Uterus (tissue), 4 donors: ENCODE data around the gene ST8SIA5. TPM values are rescaled to one million over a fixed set of nuclear protein-coding genes. Genes with fewer than 3 reads are reported as not detected.

Experiments
- DNase-seq, 2 donors: peaks; one replicate each; pipeline ENCODE4 v3.0.0-alpha.2; 2019 to 2020
- H3K27ac ChIP-seq, 2 donors: fragments of 200-600 bp; sonication (generic); 1 replicate in 1 of 2; 2 replicates in 1 of 2; pipeline ENCODE4 v1.5.1; 2016 to 2018
- H3K27me3 ChIP-seq, 2 donors: fragments of 200-600 bp; sonication (generic); one replicate each; pipeline ENCODE4 v1.5.1; 2018 to 2019; ENCODE audit warnings: control low read depth in 1 of 2
- H3K36me3 ChIP-seq, 2 donors: fragments of 200-600 bp; sonication (generic); one replicate each; pipeline ENCODE4 v1.5.1; 2019; ENCODE audit warnings: control low read depth in 1 of 2
- H3K4me1 ChIP-seq, 2 donors: fragments of 200-600 bp; sonication (generic); one replicate each; pipeline ENCODE4 v1.5.1; 2018 to 2019; ENCODE audit warnings: control low read depth in 1 of 2
- H3K4me3 ChIP-seq, 2 donors: fragments of 200-600 bp; sonication (generic); 1 replicate in 1 of 2; 2 replicates in 1 of 2; pipeline ENCODE4 v1.5.1; 2018 to 2019; ENCODE audit warnings: mild to moderate bottlenecking in 1 of 2
- H3K9me3 ChIP-seq, 2 donors: fragments of 200-600 bp; sonication (generic); one replicate each; pipeline ENCODE4 v1.5.1; 2019; ENCODE audit warnings: control low read depth in 1 of 2
- CTCF ChIP-seq, 4 experiments: fragments of 200-600 bp in 2 of 4; fragments of 450-650 bp in 2 of 4; sonication (generic) in 2 of 4; IDR thresholded peaks; one replicate each; pipeline ENCODE4 v1.5.1; 2016 to 2019; ENCODE audit warnings: antibody characterized with exemption in 4 of 4, mild to moderate bottlenecking in 2 of 4, moderate library complexity in 1 of 4
- POLR2A ChIP-seq, 2 donors: fragments of 450-650 bp; IDR thresholded peaks; one replicate each; pipeline ENCODE4 v1.6.1; 2016; ENCODE audit warnings: antibody characterized with exemption in 2 of 2, mild to moderate bottlenecking in 1 of 2, moderate library complexity in 1 of 2
- intact Hi-C: fragments of 100-400 bp; cut with DNase I; formaldehyde crosslinking; loops from one replicate; pipeline ENCODE4 v1.15.1; 2023; ENCODE audit warnings: low total_unique reads
- total RNA-seq, 4 donors: library from RNA; depleted of rRNA in 3 of 4; stranded (reverse); fragments of >200 nt in 3 of 4; gene quantifications; one replicate each; pipeline versions ENCODE4 v1.1.0 to v1.2.4, GENCODE V29; 2014 to 2023
- donor health status: DM: yes; HTN: yes; CAD: no.

Gene ST8SIA5
- total RNA-seq, 4 donors from 2014 or later, result 0.76 TPM; not detected in 3

GRCh38 chr18:46772357-46772756, 15.5 kb upstream of the ST8SIA5 start:
- intact Hi-C loops, result no loop called here
- TF ChIP-seq CTCF (IDR thresholded peaks at IDR 0.05), result no peak
- no peak for TF ChIP-seq POLR2A (IDR thresholded peaks at IDR 0.05)

GRCh38 chr18:46771141-46771540, 14.3 kb upstream of the ST8SIA5 start:
- intact Hi-C loops, result no loop called here
- Histone ChIP-seq H3K9me3 (no peaks in the 10 kb centered on the region), H3K27ac (no peak overlapping the region), H3K4me1 (no peaks in the 10 kb centered on the region), H3K4me3 (no peak overlapping the region), H3K27me3 (no peaks in the 10 kb centered on the region), H3K36me3 (no peaks in the 10 kb centered on the region)
- DNase-seq, result no peak
- TF ChIP-seq POLR2A (IDR thresholded peaks at IDR 0.05) (no peak), CTCF (IDR thresholded peaks at IDR 0.05) (no peak)

More at GRCh38 chr18:46772357-46772756, 15.5 kb upstream of the ST8SIA5 start:
- Histone ChIP-seq H3K27ac (no peak overlapping the region), H3K27me3 (no peaks in the 10 kb centered on the region), H3K4me1 (no peaks in the 10 kb centered on the region), H3K36me3 (no peaks in the 10 kb centered on the region), H3K9me3 (no peaks in the 10 kb centered on the region), H3K4me3 (no peak overlapping the region)
- no peak for DNase-seq

GRCh38 chr18:46770708-46771107, 13.9 kb upstream of the ST8SIA5 start:
- H3K4me1 ChIP-seq, result no peaks in the 10 kb centered on the region
- no peaks in the 10 kb centered on the region for H3K9me3 ChIP-seq
- intact Hi-C loops, result no loop called here
- H3K36me3 ChIP-seq, result no peaks in the 10 kb centered on the region
- H3K27me3 ChIP-seq, result no peaks in the 10 kb centered on the region
- no peak overlapping the region for H3K4me3 ChIP-seq
- no peak for DNase-seq
- TF ChIP-seq CTCF (IDR thresholded peaks at IDR 0.05) (no peak), POLR2A (IDR thresholded peaks at IDR 0.05) (no peak)
- no peak overlapping the region for H3K27ac ChIP-seq

GRCh38 chr18:46768166-46768921, 11.5 kb upstream of the ST8SIA5 start:
- Histone ChIP-seq H3K27ac (no peak overlapping the region), H3K36me3 (no peaks in the 10 kb centered on the region), H3K27me3 (no peaks in the 10 kb centered on the region), H3K4me1 (no peaks in the 10 kb centered on the region), H3K4me3 (no peak overlapping the region), H3K9me3 (no peaks in the 10 kb centered on the region)
- no peak for DNase-seq
- TF ChIP-seq POLR2A (IDR thresholded peaks at IDR 0.05), result no peak
- intact Hi-C loops, result no loop called here

- TF ChIP-seq CTCF (IDR thresholded peaks at IDR 0.05) (no peak), POLR2A (IDR thresholded peaks at IDR 0.05) (no peak)
- no peak overlapping the region for H3K27ac ChIP-seq
- DNase-seq, result no peak
- H3K4me1 ChIP-seq, result no peaks in the 10 kb centered on the region
- H3K4me3 ChIP-seq, result no peak overlapping the region
- no peaks in the 10 kb centered on the region for H3K27me3 ChIP-seq
- H3K9me3 ChIP-seq, result no peaks in the 10 kb centered on the region
- no peaks in the 10 kb centered on the region for H3K36me3 ChIP-seq
- intact Hi-C loops, result no loop called here
Observed at GRCh38 chr18:46767217-46767616, 10.4 kb upstream of the ST8SIA5 start.
